GM21360 (cell line): ENCODE data around the gene CSF1R.

ENCODE experiments used
- ATAC-seq: cut with Tn5 transposase; IDR thresholded peaks from one replicate; pipeline ENCODE4 v1.9.1; 2021; ENCODE audit warnings: mild to moderate bottlenecking, moderate library complexity; ENCODE audit not compliant: unreplicated experiment

The CSF1R gene

DNA sequence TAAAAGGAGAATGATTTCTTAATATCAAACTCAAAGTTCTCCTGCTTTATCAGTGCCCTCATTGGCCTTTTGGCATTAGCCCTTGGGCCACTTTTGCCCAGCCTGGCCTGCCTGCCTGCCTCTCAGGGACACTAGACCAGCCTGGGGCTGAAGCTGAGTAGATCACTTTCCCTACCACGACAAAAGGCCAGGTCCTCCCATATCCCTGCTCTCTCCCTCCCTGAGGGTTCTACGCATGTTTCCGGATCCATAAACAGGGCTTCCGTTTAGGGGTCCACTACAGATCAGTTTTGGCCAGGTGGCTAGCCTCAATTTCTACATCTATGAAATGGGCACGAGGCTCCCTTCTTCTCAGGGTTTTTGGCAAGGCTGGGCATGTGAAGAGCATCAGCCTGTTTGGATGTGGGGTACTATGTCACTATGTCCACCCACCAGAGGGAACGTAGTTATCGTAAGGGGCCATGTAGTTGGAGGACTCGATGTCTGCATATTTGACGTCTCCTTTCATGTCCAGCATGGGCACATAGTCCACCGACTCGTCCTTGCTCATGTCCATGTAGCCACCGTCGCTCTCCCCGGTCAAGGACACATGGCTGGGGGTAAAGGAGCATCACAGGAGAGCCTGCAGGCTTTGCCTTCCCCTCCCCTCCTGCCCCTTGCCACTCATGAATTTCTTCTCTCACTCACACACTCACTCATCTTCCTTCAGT lies 35.2 kb upstream of the CSF1R start:
- ATAC-seq, result no peak

DNA sequence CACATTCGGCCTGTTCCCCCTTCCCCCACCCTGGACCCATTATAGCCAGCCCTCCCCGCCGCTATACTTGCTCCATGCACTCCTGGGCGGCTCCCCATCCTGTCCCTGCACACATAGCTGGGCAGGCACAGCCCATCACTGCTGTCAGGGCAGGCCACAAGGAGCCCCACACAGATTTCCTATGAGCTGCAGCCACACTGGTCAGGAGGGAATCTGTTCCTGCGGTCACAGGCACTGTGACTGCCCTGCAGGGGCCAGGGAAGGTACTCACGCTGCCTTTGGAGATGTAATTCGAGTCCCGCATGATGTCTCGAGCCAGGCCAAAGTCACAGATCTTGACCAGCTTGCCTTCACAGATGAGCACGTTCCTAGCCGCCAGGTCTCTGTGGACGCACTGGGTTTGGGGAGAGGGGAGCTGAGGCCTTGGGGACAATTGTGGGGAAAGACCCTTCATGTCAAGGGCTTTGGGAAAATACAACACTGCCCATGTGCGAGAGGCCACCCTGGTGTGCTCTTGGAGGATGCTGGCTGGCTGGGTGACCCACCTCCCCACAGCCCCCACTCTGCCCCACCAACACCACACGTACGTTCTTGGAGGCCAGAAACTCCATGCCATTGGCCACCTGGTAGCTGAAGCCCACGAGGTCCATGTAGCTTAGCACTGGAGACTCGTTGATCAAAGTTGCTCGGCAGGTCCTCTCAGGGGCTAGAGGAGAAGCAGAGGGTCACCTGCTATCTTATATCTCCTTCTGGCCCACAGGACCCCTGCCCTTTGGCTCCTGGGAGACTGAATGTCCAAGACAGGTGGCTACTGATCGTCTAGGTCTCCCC lies 34.5 kb upstream of the CSF1R start:
- ATAC-seq, result no peak

DNA sequence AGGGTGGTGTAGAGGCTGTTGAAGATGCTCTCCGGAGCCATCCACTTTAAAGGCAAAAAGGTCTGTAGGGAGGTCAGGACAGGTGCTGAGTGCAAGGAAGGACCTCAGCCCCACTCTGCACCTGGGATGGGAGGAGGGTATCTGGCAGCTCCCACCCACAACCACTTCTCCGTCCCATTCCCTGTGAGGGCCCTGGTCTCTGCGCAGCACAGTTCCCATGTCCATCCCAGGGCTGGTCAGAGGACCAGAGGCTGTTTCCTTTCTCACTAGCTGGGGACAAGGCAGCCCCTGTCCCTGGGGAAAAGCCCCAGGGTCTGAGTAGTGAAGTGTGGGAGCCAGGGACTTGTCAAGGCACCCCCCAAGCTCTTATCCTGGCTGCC lies 33.7 kb upstream of the CSF1R start:
- ATAC-seq, result no peak

DNA sequence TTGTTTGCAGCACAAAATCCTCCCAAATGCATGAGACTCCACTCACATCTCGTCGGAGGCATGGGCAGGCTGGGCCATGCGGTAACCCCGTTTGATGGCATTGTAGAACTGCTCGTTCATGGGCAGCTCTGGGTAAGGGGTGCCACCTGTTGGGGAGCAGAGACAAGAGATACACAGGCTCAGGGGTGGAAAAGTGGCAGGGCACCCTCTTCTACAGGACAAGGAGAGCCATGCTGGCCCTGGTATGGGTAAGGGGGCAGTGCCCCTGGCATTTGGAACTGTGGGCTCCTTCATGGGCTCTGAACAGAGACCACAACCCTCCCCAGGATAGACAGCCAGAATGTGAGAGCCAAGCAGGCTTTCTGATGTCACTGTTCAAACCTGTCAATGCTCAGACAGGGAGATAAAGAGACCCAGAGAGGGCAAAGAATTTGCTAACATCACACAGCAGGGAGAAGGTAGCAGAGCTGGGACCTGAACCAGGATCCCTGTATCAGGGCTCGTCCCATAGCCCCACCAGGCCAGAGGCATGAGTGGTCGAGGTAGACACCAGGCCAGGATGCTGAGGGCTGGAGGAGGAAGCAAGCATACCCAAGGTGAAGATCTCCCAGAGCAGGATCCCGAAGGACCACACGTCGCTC lies 33.2 kb upstream of the CSF1R start:
- no peak for ATAC-seq

DNA sequence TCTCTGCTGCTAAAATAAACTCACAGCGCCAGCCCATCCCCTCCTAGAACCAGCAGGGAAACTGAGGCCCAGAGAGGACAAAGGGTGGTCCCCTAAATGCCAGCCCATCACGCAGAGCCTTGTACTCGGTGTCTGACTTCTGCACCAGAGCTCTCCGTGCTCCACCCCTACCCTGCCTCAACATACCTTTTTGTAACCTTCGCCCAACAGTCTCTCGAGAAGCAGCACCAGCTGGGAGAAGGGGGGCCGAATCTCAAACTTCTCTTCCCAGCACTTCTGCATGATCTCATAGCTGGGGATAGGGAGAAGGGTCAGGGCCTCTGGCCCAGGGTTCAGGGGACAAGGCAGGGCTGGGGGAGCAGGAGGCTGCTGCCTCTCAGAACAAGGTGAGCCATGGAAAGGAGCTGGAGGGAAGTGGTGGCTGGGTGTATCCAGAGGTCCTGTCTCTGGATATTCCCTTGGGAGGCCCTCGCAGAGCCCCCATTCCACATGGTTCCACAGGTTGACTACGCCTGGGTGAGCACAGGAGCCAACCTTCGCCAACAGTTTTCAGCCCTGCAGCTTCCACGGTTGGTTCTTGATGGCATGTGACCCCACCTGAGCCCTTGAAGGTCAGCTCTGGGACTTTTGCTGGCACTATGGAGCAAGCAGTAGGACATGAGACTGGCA lies 32.3 kb upstream of the CSF1R start:
- no peak for ATAC-seq

DNA sequence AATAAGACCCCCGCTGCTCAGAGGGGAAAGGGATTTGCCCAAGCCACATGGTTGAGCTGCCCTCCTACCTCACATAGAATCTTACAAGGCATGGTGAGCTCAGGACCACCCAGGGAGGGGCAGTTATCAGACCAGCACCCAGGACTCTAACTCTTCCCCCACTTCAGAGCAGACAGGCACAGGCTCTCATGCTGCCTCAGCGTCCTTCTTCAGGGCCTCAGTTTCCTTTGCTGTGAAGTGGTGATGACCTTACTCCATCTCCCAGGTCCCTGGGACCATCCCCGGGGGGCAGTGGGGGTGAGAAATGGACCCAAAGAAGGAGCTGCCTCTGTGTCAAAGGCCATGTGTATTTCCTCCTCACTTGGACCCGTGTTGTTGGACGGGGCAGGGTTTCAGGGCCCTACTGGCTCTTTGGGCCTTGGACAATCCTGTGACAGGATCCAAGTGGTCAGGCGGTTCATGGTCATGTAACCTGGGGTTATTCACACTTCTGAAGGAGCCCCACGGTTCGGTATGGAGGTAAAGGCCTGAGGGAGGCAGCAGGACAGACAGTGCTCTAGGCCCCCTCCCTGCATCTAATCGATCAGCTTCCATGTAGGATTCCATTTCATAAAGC lies 31.7 kb upstream of the CSF1R start:
- no peak for ATAC-seq

DNA sequence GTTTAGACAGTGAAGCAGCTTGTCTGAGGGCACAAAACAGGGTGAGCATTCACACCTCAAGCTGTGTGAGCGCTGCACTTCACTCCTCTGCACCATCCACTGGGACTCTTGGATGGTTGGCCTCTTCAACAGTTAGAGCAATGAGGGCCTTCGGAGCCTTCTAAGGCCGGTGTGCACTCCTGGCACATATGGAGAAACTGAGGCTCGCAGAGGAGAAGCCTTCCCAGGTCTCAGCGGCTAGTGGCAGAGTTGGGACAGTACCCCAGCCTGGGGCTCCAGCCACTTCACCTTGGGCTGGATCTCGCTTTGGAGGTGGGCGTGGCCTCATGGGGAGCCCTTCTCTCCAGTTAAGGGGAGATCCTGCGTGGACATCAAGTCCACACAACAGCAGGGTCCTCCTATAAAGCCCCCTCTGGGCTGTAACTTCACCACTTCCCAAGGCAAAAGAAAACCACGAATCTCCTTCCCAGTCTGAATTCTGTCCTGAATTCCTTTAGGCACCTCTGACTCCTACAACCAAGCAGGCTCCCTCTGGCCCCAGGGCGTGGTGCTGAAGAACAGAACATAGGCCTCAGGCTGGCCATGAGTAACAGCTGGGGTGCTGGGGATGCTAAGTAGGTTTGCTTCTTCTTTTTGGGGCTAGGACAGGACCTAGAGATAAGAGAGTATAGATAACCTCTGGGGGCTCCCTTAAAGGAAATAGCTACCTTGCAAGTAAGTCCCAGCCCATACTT lies 30.5 kb upstream of the CSF1R start:
- no peak for ATAC-seq

DNA sequence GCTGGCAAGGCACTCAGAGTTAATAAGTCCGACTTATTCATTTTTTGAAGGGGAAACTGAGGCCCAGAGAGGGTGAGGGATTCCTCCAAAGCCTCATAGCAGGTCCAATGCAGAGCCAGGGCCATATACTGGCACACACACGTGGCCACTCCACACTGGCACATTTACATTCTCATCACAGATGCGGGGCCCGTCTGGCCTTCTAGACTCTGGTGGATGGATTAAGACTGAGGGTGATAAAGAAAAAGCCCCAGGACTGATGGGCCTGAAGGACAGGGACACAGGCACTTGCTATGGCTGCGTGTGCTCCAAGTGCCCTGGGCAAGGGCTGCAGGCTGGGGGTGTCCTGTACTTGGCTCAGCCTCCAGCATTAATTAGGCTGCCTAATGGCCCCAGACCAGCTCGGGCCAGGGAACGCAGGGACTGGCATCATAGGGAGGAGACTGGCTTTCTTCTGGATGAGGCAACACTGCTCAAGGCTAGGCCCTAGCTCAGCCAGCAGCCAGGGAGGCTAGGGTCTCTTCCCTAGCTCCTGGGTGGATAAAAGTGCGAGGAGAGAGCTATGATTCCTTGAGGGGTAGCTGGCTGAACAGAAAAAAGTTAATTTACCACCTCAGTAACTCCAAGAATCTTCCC lies 28.5 kb upstream of the CSF1R start:
- ATAC-seq, result no peak

DNA sequence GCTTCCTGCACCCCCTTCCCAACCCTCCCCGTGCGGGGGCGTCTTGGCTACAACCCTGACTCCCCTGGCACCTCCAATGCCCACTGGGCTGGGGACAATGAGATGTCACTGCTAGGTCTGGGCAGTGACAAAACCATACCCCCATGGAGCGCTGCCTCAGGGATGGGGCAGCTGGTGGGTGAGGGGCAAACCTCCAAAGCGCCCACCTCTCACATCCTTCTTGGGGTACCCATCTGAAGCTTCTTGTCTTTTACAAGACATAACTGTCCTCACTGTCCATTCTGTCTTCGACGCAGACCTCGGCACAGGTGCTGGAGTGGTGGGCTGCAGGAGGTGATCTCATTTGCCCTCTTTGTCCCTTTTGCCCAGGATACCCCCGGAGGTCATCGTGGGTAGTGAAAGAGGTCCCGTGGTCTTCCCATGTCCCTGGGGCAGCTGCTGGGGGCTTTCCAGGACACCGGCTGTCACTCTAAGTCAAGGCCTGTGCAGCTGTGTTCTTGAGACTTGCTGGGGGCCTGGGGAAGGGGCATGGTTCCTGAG lies 27.8 kb upstream of the CSF1R start:
- ATAC-seq, result no peak

DNA sequence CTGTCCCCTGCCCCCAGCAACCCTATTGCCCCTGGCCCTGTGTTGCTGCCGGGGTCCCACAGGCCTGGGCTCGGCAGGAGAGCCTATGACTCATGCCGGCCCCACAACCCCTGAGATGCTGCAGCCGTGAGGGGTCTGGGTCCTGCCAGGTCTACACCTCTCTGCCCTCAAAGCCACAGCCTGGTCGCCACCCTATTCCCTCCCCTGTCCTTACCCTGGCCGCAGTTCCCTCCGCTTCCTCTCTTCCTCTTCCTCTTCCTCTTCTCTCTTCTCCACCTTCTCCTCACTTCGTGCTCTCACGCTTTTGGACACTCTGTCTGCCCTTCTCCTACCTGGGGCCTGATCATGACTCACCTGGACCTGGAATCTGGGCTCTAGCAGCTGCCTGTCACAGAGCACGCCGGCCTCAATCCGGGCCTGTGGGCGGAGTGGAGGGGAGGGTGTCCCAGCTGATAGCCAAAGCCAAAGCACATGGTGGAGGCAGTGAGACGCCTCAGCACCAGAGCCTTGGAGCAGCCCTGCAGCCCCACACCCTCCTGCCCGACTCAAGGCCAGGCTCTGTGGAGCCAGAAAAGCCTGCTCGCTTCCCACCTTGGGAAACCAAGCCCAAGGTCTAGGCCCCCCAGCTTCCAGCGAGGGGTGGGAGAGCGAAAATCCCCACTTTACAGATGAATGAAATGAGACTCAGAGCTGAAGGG lies 26.8 kb upstream of the CSF1R start:
- ATAC-seq, result no peak

DNA sequence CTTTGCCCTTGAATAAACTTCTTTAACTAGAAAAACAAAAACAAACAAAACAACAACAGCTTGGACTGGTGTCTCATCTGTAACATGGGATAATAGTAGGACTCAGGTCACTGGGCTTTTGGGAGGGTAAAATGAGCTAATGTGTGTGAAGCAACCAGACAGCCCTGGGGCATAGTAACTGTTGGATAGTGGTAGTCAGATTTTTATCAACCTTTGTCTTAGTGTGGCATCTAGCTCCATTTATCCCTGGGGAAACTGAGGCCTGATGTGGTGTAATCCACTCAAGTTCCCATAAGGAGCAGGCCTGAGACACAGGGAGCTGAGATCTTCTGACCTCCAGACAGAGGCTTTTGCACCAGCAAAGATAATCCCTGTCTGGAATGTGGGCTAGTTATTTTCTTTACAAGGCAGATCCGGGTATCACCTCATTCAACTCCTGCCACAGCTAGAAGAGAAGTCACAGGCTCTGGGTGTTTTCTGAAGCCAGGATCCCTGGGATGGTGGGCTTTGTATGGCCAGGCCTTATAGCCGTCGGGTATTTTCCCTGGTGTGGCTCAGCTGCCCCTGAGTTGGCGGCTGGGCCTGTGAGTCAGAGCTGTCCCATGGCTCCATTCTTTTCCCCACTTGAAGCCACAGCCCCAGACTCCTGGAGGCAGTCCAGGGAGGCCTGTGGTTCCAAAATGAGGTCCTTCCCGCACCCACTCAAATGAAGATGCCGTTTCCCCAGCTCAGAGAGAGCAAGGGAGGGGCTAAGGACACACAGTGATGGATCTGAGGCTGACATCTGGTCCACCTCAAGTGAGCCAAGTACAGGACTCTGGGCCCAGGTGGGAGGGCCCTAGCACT lies 26.1 kb upstream of the CSF1R start:
- ATAC-seq, result no peak

DNA sequence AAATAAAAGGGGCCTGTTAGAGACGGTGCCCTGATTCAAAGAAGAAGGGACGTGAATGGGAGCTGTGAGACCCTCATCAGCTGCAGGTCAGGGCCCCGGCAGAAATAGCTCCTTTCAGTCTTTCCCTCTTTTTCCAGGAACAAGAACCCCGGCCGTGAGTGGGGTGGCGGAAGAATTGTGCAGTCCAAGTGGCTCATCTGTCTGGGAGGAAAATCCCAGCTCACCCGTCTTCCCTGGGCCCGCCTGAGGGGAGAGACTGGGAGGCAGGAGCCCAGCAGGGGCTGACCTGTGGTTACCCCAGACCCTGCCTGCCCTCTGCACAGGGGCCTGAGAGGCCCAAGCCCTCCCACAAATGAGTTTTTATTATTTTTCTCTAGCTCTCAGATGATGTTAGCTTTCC lies 24.8 kb upstream of the CSF1R start:
- no peak for ATAC-seq

DNA sequence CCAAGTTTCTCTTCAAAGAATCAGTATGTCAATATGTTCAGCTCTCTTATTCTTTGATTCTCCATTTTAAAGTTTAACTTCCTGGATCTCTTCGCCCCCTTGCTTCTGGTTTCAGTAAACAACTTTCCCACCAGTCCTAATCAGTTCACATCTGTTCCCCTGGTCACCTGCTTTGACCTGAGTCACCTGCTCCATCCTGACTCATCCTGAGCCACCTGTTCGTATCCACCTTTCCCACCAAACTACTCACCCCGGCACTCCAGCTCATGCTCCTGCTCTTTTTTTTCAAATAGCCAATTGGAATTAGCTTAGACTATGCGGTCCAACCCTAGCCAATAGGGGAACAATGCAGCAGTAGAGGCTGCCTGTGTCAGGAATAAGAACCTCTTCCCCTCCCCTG lies 23.6 kb upstream of the CSF1R start:
- no peak for ATAC-seq

DNA sequence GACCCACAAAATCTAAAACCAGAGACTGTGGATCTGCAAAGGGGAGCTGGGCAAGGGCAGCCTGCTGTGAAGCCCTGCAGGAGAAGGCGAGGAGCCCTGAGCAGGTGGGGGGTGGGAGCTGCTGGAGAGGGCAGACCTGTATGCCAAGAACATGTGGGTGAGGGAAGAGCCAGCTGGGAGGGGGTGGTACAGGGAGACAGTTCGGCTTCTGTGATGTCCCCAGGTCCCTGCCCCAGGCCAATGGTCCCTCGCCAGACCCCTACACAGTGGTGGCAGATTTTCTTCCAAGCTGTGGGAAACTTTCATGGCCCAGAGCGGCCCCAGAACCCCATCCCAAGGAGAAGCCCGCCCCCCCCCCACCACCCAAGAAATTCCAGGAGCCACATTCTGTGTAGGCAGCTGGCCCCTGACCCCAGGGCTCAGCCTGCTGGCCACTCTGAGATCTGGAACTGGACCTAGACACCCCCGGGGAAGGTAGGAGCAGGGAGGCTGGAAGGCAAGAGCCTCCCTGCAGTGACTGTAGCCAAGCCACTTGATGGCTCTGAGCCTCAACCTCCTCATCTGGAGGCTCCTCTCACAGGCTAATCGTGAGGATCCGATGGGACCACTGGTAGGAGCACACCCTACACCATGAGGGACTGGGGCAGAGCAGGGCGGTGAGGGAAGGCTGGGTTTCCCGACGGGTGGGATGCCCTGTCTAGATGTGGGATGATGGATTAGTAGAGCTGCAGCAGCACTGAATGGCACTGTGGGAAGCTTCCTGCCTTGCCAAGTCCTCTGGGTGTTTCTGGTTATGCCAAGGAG lies 22.6 kb upstream of the CSF1R start:
- ATAC-seq, result no peak

DNA sequence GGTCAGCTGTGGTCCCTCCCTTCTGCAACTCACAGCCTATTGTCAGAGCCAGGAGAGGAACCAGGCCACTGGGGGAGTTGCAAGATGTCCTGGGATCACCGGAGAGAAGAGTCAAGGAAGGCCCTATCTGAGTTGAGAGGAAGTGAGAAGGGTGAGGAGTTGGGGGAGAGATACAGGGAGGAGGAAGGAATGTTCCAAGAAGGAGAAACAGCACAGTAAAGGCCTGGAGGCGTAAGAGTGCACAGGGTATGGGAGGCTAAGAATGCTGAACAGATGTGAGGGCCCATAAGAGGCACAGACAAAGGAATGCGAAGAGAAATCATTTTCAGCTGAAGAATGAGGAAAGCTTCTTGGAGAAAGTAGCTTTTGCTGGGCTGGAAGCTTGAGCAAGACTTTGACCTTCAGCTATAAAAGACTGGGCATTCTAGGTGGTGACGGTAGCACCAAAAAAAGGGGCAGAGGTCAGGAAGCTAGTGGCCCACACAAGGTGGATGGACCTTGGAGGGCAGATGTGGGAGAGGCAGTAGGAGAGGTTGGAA lies 21.6 kb upstream of the CSF1R start:
- ATAC-seq, result no peak

DNA sequence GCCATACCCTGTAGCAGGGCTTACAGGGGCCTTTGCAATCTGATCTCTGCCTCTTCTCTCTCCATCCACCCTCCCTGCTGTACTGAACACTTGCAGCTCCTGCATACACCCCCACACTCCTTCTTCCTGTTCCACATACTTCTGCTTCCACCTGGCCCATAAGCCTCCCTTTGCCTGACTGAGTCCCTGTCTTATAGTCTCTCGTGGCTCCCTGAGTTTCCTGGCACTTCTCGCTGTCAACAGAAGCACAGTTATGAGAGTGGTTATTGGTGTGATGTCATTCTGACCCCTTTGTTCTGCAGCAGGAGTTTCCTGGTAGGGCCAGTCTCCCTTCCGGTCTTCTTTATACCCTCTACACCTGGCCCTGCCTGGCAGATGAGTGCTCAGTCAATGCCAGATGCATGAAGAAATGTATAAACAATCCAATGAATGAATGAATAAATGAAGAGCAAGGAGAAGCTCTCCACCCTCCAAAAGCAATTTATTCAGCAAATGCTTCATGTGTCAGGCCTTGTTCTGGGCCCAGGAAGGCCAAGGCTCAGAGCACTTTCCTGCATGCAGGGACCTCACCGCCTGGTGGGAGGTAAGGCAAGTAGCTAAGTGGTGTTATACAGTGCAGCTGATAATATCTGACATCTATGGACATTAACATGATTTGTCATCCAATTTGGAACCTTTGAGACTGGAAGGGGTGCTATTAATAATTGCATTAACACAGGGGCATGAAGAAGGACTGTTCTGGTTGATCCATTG lies 20.5 kb upstream of the CSF1R start:
- no peak for ATAC-seq
